Uterus (tissue), 4 donors: ENCODE data around the gene SHROOM1. TPM values are rescaled to one million over a fixed set of nuclear protein-coding genes. Genes with fewer than 3 reads are reported as not detected.
A peak's percentile ranks its signal among the peaks of the same experiment; 100 is the strongest.

Experiments
- DNase-seq, 2 donors: peaks; one replicate each; pipeline ENCODE4 v3.0.0-alpha.2; 2019 to 2020
- H3K27ac ChIP-seq, 2 donors: fragments of 200-600 bp; sonication (generic); 1 replicate in 1 of 2; 2 replicates in 1 of 2; pipeline ENCODE4 v1.5.1; 2016 to 2018
- H3K27me3 ChIP-seq, 2 donors: fragments of 200-600 bp; sonication (generic); one replicate each; pipeline ENCODE4 v1.5.1; 2018 to 2019; ENCODE audit warnings: control low read depth in 1 of 2
- H3K36me3 ChIP-seq, 2 donors: fragments of 200-600 bp; sonication (generic); one replicate each; pipeline ENCODE4 v1.5.1; 2019; ENCODE audit warnings: control low read depth in 1 of 2
- H3K4me1 ChIP-seq, 2 donors: fragments of 200-600 bp; sonication (generic); one replicate each; pipeline ENCODE4 v1.5.1; 2018 to 2019; ENCODE audit warnings: control low read depth in 1 of 2
- H3K4me3 ChIP-seq, 2 donors: fragments of 200-600 bp; sonication (generic); 1 replicate in 1 of 2; 2 replicates in 1 of 2; pipeline ENCODE4 v1.5.1; 2018 to 2019; ENCODE audit warnings: mild to moderate bottlenecking in 1 of 2
- H3K9me3 ChIP-seq, 2 donors: fragments of 200-600 bp; sonication (generic); one replicate each; pipeline ENCODE4 v1.5.1; 2019; ENCODE audit warnings: control low read depth in 1 of 2
- POLR2A ChIP-seq, 2 donors: fragments of 450-650 bp; IDR thresholded peaks; one replicate each; pipeline ENCODE4 v1.6.1; 2016; ENCODE audit warnings: antibody characterized with exemption in 2 of 2, mild to moderate bottlenecking in 1 of 2, moderate library complexity in 1 of 2
- intact Hi-C: fragments of 100-400 bp; cut with DNase I; formaldehyde crosslinking; loops from one replicate; pipeline ENCODE4 v1.15.1; 2023; ENCODE audit warnings: low total_unique reads
- total RNA-seq, 4 donors: library from RNA; depleted of rRNA in 3 of 4; stranded (reverse); fragments of >200 nt in 3 of 4; gene quantifications; one replicate each; pipeline versions ENCODE4 v1.1.0 to v1.2.4, GENCODE V29; 2014 to 2023
- TF ChIP-seq, protein P1 (sequence below), 4 experiments: fragments of 200-600 bp in 2 of 4; fragments of 450-650 bp in 2 of 4; sonication (generic) in 2 of 4; IDR thresholded peaks; one replicate each; pipeline ENCODE4 v1.5.1; 2016 to 2019; ENCODE audit warnings: antibody characterized with exemption in 4 of 4, mild to moderate bottlenecking in 2 of 4, moderate library complexity in 1 of 4
- donor health status: DM: yes; HTN: yes; CAD: no.

The SHROOM1 gene
- total RNA-seq, 4 donors from 2014 or later, result 5.0 to 28.0 (median 12.3) TPM

DNA sequence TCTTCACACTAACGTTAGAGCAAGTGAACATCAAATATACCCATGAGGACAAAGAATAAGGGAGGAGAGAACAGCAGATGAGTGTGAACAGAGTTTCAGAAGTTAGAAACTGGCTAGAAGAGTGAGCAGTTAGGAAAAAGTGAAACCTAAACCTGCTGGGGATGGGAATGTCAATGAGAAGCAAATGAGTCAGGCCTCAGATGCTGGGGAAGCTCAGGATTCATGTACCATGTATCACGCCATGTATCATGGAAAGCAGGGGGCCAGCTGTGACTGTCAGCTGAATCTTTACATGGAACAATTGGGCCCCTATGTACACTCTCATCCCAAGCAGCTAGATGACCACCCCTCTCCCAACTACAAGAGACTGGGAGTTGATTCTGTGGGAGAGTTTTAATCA lies 19.6 kb upstream of the SHROOM1 start:
- H3K27ac ChIP-seq, result no peak overlapping the region
- no peaks in the 10 kb centered on the region for H3K9me3 ChIP-seq
- no peaks in the 10 kb centered on the region for H3K4me1 ChIP-seq
- TF ChIP-seq, protein P1, sequence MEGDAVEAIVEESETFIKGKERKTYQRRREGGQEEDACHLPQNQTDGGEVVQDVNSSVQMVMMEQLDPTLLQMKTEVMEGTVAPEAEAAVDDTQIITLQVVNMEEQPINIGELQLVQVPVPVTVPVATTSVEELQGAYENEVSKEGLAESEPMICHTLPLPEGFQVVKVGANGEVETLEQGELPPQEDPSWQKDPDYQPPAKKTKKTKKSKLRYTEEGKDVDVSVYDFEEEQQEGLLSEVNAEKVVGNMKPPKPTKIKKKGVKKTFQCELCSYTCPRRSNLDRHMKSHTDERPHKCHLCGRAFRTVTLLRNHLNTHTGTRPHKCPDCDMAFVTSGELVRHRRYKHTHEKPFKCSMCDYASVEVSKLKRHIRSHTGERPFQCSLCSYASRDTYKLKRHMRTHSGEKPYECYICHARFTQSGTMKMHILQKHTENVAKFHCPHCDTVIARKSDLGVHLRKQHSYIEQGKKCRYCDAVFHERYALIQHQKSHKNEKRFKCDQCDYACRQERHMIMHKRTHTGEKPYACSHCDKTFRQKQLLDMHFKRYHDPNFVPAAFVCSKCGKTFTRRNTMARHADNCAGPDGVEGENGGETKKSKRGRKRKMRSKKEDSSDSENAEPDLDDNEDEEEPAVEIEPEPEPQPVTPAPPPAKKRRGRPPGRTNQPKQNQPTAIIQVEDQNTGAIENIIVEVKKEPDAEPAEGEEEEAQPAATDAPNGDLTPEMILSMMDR (IDR thresholded peaks at IDR 0.05), result no peak
- TF ChIP-seq POLR2A (IDR thresholded peaks at IDR 0.05), result no peak
- no peak overlapping the region for H3K4me3 ChIP-seq
- intact Hi-C loops, result no loop called here
- H3K27me3 ChIP-seq, result no peaks in the 10 kb centered on the region
- DNase-seq, result no peak
- no peaks in the 10 kb centered on the region for H3K36me3 ChIP-seq

- no peak for DNase-seq
- H3K27me3 ChIP-seq, result no peaks in the 10 kb centered on the region
- no peaks in the 10 kb centered on the region for H3K4me1 ChIP-seq
- intact Hi-C loops, result no loop called here
- H3K4me3 ChIP-seq, result no peak overlapping the region
- H3K27ac ChIP-seq, result no peak overlapping the region
- H3K36me3 ChIP-seq, result no peaks in the 10 kb centered on the region
- H3K9me3 ChIP-seq, result no peaks in the 10 kb centered on the region
- TF ChIP-seq POLR2A (IDR thresholded peaks at IDR 0.05), result no peak
- TF ChIP-seq, protein P1 (IDR thresholded peaks at IDR 0.05), result no peak
These were observed 18.9 kb upstream of the SHROOM1 start for GRCh38 chr5:132849347-132849746.

- DNase-seq, result no peak
- Histone ChIP-seq H3K36me3 (no peaks in the 10 kb centered on the region), H3K4me3 (no peak overlapping the region), H3K4me1 (no peaks in the 10 kb centered on the region), H3K9me3 (no peaks in the 10 kb centered on the region), H3K27ac (no peak overlapping the region), H3K27me3 (no peaks in the 10 kb centered on the region)
- TF ChIP-seq POLR2A (IDR thresholded peaks at IDR 0.05), result no peak
- TF ChIP-seq, protein P1 (IDR thresholded peaks at IDR 0.05), result no peak
- intact Hi-C loops, result no loop called here
These were observed 17.8 kb upstream of the SHROOM1 start for GRCh38 chr5:132848270-132848669.

- intact Hi-C loops, result no loop called here
- H3K27ac ChIP-seq, result peak overlapping the region in 1 of 2 donors; percentile 97
- TF ChIP-seq, protein P1 (IDR thresholded peaks at IDR 0.05), result no peak
- no peak for TF ChIP-seq POLR2A (IDR thresholded peaks at IDR 0.05)
These were observed 10.9 kb upstream of the SHROOM1 start for GRCh38 chr5:132841305-132841704.

DNA sequence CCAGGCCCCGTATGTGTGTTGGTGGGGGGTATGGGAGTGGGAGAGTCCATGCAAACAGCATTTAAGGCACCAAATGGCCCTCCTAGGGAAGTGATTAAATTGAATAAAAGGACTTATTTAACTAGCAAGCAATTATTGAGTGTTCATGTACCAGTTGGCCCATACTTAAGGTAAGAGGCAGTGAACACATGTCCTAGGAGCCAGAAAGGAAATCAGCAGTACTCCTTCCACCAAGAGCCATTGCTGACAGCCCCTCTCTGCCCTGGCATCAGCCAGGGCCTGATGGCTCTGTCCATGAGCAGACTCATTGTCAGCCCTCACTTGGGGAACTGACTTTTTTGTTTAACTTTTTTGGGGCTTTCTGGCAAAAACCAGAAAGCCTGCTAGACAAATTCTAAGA lies 10.4 kb upstream of the SHROOM1 start:
- Histone ChIP-seq H3K27ac (peak overlapping the region; percentile 75 to 97), H3K4me1 (no peaks in the 10 kb centered on the region), H3K27me3 (no peaks in the 10 kb centered on the region), H3K9me3 (no peaks in the 10 kb centered on the region), H3K36me3 (no peaks in the 10 kb centered on the region), H3K4me3 (no peak overlapping the region)
- TF ChIP-seq POLR2A (IDR thresholded peaks at IDR 0.05), result no peak
- TF ChIP-seq, protein P1 (IDR thresholded peaks at IDR 0.05), result no peak
- intact Hi-C loops, result no loop called here
- DNase-seq, result no peak

More at GRCh38 chr5:132841305-132841704, 10.9 kb upstream of the SHROOM1 start:
- no peaks in the 10 kb centered on the region for H3K4me1 ChIP-seq
- H3K27me3 ChIP-seq, result no peaks in the 10 kb centered on the region
- H3K4me3 ChIP-seq, result no peak overlapping the region
- H3K36me3 ChIP-seq, result no peaks in the 10 kb centered on the region
- no peaks in the 10 kb centered on the region for H3K9me3 ChIP-seq
- no peak for DNase-seq
